Measurements from ENCODE around the gene ATXN3L.
"Not testable (repeated sequence)": the region's sequence is repeated elsewhere in the genome, so short reads cannot be mapped to it uniquely, and the experiment has no call there.

ATXN3L gene

GRCh38 chrX:13307041-13307440 lies 12.8 kb downstream of the ATXN3L start:
- Histone ChIP-seq H3K9me3 (ENCODE audit: control insufficient read depth, low read length) (no peaks in the 10 kb centered on the region), H3K36me3 (ENCODE audit: control insufficient read depth, insufficient read depth, low read length, severe bottlenecking) (no peaks in the 10 kb centered on the region), H3K4me1 (ENCODE audit: control insufficient read depth, insufficient read depth, low read length) (no peaks in the 10 kb centered on the region), H3K4me3 (ENCODE audit: low read length) (no peak overlapping the region), H3K9ac (ENCODE audit: low read length) (no peak overlapping the region), H3K27me3 (replicated peaks; ENCODE audit: control insufficient read depth, insufficient read depth, low read length) (peaks cover 3% of the 10 kb centered on the region)
- no peak for DNase-seq (ENCODE audit: low read depth)

GRCh38 chrX:13305108-13305507 lies 14.7 kb downstream of the ATXN3L start:
- no peaks in the 10 kb centered on the region for H3K4me1 ChIP-seq (ENCODE audit: control insufficient read depth, insufficient read depth, low read length)
- H3K36me3 ChIP-seq (ENCODE audit: control insufficient read depth, insufficient read depth, low read length, severe bottlenecking), result no peaks in the 10 kb centered on the region
- peaks cover 3% of the 10 kb centered on the region for H3K27me3 ChIP-seq (replicated peaks; ENCODE audit: control insufficient read depth, insufficient read depth, low read length)
- no peak for DNase-seq (ENCODE audit: low read depth)
- H3K4me3 ChIP-seq (ENCODE audit: low read length), result no peak overlapping the region
- H3K9ac ChIP-seq (ENCODE audit: low read length), result no peak overlapping the region
- H3K9me3 ChIP-seq (ENCODE audit: control insufficient read depth, low read length), result no peaks in the 10 kb centered on the region

GRCh38 chrX:13304052-13304451 lies 15.8 kb downstream of the ATXN3L start:
- no peak for DNase-seq (ENCODE audit: low read depth)
- Histone ChIP-seq H3K4me1 (ENCODE audit: control insufficient read depth, insufficient read depth, low read length) (peaks cover 8% of the 10 kb centered on the region), H3K4me3 (ENCODE audit: low read length) (no peak overlapping the region), H3K9me3 (ENCODE audit: control insufficient read depth, low read length) (no peaks in the 10 kb centered on the region), H3K9ac (ENCODE audit: low read length) (no peak overlapping the region), H3K27me3 (replicated peaks; ENCODE audit: control insufficient read depth, insufficient read depth, low read length) (peaks cover 3% of the 10 kb centered on the region), H3K36me3 (ENCODE audit: control insufficient read depth, insufficient read depth, low read length, severe bottlenecking) (no peaks in the 10 kb centered on the region)

DNA sequence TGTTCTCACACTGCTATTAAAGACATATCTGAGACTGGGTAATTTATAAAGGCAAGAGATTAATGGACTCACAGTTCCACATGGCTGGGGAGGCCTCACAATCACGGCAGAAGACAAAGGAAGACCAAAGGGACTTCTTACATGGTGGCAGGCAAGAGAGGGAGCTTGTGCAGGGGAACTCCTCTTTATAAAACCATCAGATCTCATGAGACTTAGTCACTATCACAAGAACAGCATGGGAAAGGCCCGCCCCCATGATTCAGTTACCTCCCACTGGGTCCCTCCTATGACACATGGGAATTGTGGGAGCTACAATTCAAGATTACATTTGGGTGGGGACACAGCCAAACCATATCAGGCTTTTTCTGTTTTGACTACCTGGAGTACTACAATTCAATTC lies 16.6 kb downstream of the ATXN3L start:
- not testable (repeated sequence) for H3K4me3 ChIP-seq (ENCODE audit: low read length); H3K27me3 ChIP-seq (replicated peaks; ENCODE audit: control insufficient read depth, insufficient read depth, low read length); H3K36me3 ChIP-seq (ENCODE audit: control insufficient read depth, insufficient read depth, low read length, severe bottlenecking); DNase-seq (ENCODE audit: low read depth); H3K9me3 ChIP-seq (ENCODE audit: control insufficient read depth, low read length); H3K4me1 ChIP-seq (ENCODE audit: control insufficient read depth, insufficient read depth, low read length); H3K9ac ChIP-seq (ENCODE audit: low read length)

- Histone ChIP-seq H3K9me3 (ENCODE audit: control insufficient read depth, low read length) (no peaks in the 10 kb centered on the region), H3K36me3 (ENCODE audit: control insufficient read depth, insufficient read depth, low read length, severe bottlenecking) (no peaks in the 10 kb centered on the region), H3K4me1 (ENCODE audit: control insufficient read depth, insufficient read depth, low read length) (peaks cover 8% of the 10 kb centered on the region), H3K9ac (ENCODE audit: low read length) (no peak overlapping the region), H3K27me3 (replicated peaks; ENCODE audit: control insufficient read depth, insufficient read depth, low read length) (peaks cover 8% of the 10 kb centered on the region), H3K4me3 (ENCODE audit: low read length) (no peak overlapping the region)
- no peak for DNase-seq (ENCODE audit: low read depth)
Observed at GRCh38 chrX:13298836-13299235, 21.0 kb downstream of the ATXN3L start.

DNA sequence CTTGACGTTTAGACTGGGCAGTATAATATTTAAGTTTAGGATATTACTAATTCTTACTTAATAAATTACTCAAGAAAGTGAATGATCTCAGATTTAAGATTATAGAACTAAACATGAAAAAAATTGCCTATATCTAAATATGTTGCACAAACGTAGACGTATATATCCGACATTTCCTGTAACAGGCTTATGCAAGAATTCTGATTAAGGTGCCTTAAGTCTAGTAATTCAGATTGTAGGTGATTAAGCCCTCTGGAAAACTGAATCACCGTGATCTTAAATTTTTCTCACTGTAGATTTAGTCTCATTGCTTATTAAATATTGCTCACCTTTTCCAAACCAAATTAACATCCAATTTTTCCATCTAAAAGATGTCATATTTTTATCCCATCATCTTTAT lies 24.0 kb downstream of the ATXN3L start:
- H3K36me3 ChIP-seq (ENCODE audit: control insufficient read depth, insufficient read depth, low read length, severe bottlenecking), result no peaks in the 10 kb centered on the region
- H3K4me3 ChIP-seq (ENCODE audit: low read length), result no peak overlapping the region
- H3K9me3 ChIP-seq (ENCODE audit: control insufficient read depth, low read length), result no peaks in the 10 kb centered on the region
- H3K4me1 ChIP-seq (ENCODE audit: control insufficient read depth, insufficient read depth, low read length), result peaks cover 8% of the 10 kb centered on the region
- H3K27me3 ChIP-seq (replicated peaks; ENCODE audit: control insufficient read depth, insufficient read depth, low read length), result peaks cover 8% of the 10 kb centered on the region
- DNase-seq (ENCODE audit: low read depth), result no peak
- no peak overlapping the region for H3K9ac ChIP-seq (ENCODE audit: low read length)

GRCh38 chrX:13293700-13294099 lies 26.2 kb downstream of the ATXN3L start:
- no peaks in the 10 kb centered on the region for H3K9me3 ChIP-seq (ENCODE audit: control insufficient read depth, low read length)
- H3K4me3 ChIP-seq (ENCODE audit: low read length), result no peak overlapping the region
- no peaks in the 10 kb centered on the region for H3K36me3 ChIP-seq (ENCODE audit: control insufficient read depth, insufficient read depth, low read length, severe bottlenecking)
- H3K27me3 ChIP-seq (replicated peaks; ENCODE audit: control insufficient read depth, insufficient read depth, low read length), result peaks cover 8% of the 10 kb centered on the region
- peak; percentile 3 for DNase-seq (ENCODE audit: low read depth)
- H3K4me1 ChIP-seq (ENCODE audit: control insufficient read depth, insufficient read depth, low read length), result no peaks in the 10 kb centered on the region
- no peak overlapping the region for H3K9ac ChIP-seq (ENCODE audit: low read length)

DNA sequence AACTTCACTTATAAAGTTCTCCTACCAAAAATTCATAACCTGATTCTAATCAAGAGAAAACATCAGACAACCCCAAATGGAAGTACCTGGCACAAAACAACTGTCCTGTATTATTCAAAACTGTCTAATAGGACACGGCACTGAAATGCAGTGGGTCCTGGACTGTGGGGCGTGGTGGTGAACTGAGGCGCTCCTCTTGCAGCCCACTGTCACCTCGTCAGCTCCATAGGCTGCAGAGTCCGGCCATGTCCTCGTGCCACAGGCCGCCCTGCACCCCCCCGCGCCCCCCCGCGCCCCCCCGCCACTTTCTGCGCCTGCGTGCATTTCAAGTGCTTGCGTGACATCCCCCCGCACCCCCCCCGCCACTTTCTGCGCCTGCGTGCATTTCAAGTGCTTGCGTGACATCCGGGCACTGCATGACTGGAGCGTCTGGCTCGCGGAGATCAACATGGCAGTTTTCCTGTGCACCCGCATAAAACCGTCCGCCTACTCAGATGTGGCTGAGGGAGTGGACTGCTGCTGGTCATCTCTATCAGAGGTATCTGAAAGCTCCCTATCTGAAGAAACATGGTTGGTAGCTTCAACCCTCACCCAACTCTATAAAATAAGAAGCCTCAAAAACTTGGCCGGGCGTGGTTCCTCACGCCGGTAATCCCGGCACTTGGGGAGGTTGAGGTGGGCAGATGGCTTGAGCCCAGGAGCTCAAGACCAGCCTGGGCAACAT lies 28.8 kb downstream of the ATXN3L start:
- Histone ChIP-seq H3K27me3 (replicated peaks; ENCODE audit: control insufficient read depth, insufficient read depth, low read length) (no peaks in the 10 kb centered on the region), H3K36me3 (ENCODE audit: control insufficient read depth, insufficient read depth, low read length, severe bottlenecking) (no peaks in the 10 kb centered on the region)

GRCh38 chrX:13288671-13289070 lies 31.2 kb downstream of the ATXN3L start:
- no peak for DNase-seq (ENCODE audit: low read depth)
- no peaks in the 10 kb centered on the region for H3K27me3 ChIP-seq (replicated peaks; ENCODE audit: control insufficient read depth, insufficient read depth, low read length)
- no peaks in the 10 kb centered on the region for H3K36me3 ChIP-seq (ENCODE audit: control insufficient read depth, insufficient read depth, low read length, severe bottlenecking)
- H3K9ac ChIP-seq (ENCODE audit: low read length), result no peak overlapping the region
- no peak overlapping the region for H3K4me3 ChIP-seq (ENCODE audit: low read length)
- no peaks in the 10 kb centered on the region for H3K9me3 ChIP-seq (ENCODE audit: control insufficient read depth, low read length)
- H3K4me1 ChIP-seq (ENCODE audit: control insufficient read depth, insufficient read depth, low read length), result peaks cover 23% of the 10 kb centered on the region

More for the DNA sequence above, 28.8 kb downstream of the ATXN3L start:
- Histone ChIP-seq H3K9ac (ENCODE audit: low read length) (no peak overlapping the region), H3K4me1 (ENCODE audit: control insufficient read depth, insufficient read depth, low read length) (peaks cover 15% of the 10 kb centered on the region), H3K4me3 (ENCODE audit: low read length) (no peak overlapping the region), H3K9me3 (ENCODE audit: control insufficient read depth, low read length) (no peaks in the 10 kb centered on the region)
- no peak for DNase-seq (ENCODE audit: low read depth)

GRCh38 chrX:13287816-13288215 lies 32.0 kb downstream of the ATXN3L start:
- Histone ChIP-seq H3K9ac (ENCODE audit: low read length) (peak overlapping the region; percentile 3), H3K9me3 (ENCODE audit: control insufficient read depth, low read length) (no peaks in the 10 kb centered on the region), H3K27me3 (replicated peaks; ENCODE audit: control insufficient read depth, insufficient read depth, low read length) (no peaks in the 10 kb centered on the region), H3K36me3 (ENCODE audit: control insufficient read depth, insufficient read depth, low read length, severe bottlenecking) (no peaks in the 10 kb centered on the region), H3K4me1 (ENCODE audit: control insufficient read depth, insufficient read depth, low read length) (peaks cover 27% of the 10 kb centered on the region), H3K4me3 (ENCODE audit: low read length) (no peak overlapping the region)
- DNase-seq (ENCODE audit: low read depth), result peak; percentile 52

- no peaks in the 10 kb centered on the region for H3K36me3 ChIP-seq (ENCODE audit: control insufficient read depth, insufficient read depth, low read length, severe bottlenecking)
- no peak overlapping the region for H3K9ac ChIP-seq (ENCODE audit: low read length)
- peaks cover 27% of the 10 kb centered on the region for H3K4me1 ChIP-seq (ENCODE audit: control insufficient read depth, insufficient read depth, low read length)
- H3K27me3 ChIP-seq (replicated peaks; ENCODE audit: control insufficient read depth, insufficient read depth, low read length), result no peaks in the 10 kb centered on the region
- no peak for DNase-seq (ENCODE audit: low read depth)
- H3K9me3 ChIP-seq (ENCODE audit: control insufficient read depth, low read length), result peaks cover 3% of the 10 kb centered on the region
- no peak overlapping the region for H3K4me3 ChIP-seq (ENCODE audit: low read length)
Observed at GRCh38 chrX:13285693-13286092, 34.2 kb downstream of the ATXN3L start.

DNA sequence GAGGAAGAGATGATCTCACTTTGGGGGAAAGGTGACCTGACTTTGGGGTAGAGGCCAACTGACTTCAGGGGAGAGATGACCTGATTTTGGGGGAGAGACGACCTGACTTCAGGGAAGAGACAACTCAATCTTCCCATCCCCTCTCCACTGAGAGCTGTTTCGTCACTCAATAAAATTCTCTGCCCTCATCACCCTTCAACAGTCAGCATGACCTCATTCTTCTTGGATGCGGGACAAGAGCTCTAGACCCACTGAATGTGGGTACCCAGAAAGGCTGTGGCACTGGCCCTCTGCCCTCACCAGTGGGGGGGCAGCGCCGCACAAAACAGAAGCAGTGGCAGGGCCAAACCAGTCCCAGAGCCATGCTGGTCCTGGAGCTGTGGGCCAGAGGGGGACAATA lies 34.6 kb downstream of the ATXN3L start:
- H3K9ac ChIP-seq (ENCODE audit: low read length), result no peak overlapping the region
- no peak for DNase-seq (ENCODE audit: low read depth)
- peaks cover 3% of the 10 kb centered on the region for H3K9me3 ChIP-seq (ENCODE audit: control insufficient read depth, low read length)
- H3K4me3 ChIP-seq (ENCODE audit: low read length), result no peak overlapping the region
- H3K36me3 ChIP-seq (ENCODE audit: control insufficient read depth, insufficient read depth, low read length, severe bottlenecking), result no peaks in the 10 kb centered on the region
- no peaks in the 10 kb centered on the region for H3K27me3 ChIP-seq (replicated peaks; ENCODE audit: control insufficient read depth, insufficient read depth, low read length)
- H3K4me1 ChIP-seq (ENCODE audit: control insufficient read depth, insufficient read depth, low read length), result peaks cover 27% of the 10 kb centered on the region

Measured in adipocyte (in vitro differentiated cells).